NOMO-1 (cell line): Measurements from ENCODE around the gene LRPAP1.

Experiments
- DNase-seq, 2 experiments: peaks; one replicate each; lab custom pipeline; 2025; ENCODE audit not compliant: unreplicated experiment in 2 of 2; lab: John Stamatoyannopoulos, UW

Gene LRPAP1

GRCh38 chr4:3502941-3503936, 29.0 kb downstream of the LRPAP1 start:
- no peak for DNase-seq

- DNase-seq, result no peak
Measured at GRCh38 chr4:3501825-3502425, 30.3 kb downstream of the LRPAP1 start.

GRCh38 chr4:3501126-3501824, 30.9 kb downstream of the LRPAP1 start:
- DNase-seq, result no peak

- DNase-seq, result no peak
Measured at GRCh38 chr4:3500634-3501101, 31.6 kb downstream of the LRPAP1 start.

- no peak for DNase-seq
Measured at GRCh38 chr4:3500111-3500510, 32.1 kb downstream of the LRPAP1 start.

GRCh38 chr4:3499710-3500109, 32.5 kb downstream of the LRPAP1 start:
- no peak for DNase-seq

GRCh38 chr4:3498901-3499510, 33.2 kb downstream of the LRPAP1 start:
- DNase-seq, result no peak

GRCh38 chr4:3498407-3498806, 33.8 kb downstream of the LRPAP1 start:
- no peak for DNase-seq

GRCh38 chr4:3497523-3498389, 34.5 kb downstream of the LRPAP1 start:
- DNase-seq, result no peak

DNA sequence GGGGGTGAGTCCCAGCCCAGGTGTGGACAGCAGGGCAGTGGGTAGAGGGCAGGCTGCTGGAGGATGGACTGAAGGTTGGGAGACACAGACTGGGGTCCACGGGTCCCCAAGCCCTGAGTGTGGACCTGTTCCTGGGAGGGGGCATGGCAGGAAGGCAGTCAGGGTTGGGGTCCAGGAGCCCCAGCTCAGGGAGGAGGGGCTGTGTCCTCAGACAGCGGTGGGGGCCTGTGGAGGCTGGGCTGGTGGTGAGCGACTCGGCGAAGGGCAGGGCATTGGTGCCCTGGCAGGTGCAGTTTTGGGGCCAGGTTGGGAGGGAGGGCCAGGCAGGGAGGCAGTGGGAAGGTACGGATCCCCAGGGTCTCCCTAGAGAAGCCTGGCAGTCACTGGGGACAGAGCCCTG, 35.1 kb downstream of the LRPAP1 start:
- DNase-seq, result no peak

DNA sequence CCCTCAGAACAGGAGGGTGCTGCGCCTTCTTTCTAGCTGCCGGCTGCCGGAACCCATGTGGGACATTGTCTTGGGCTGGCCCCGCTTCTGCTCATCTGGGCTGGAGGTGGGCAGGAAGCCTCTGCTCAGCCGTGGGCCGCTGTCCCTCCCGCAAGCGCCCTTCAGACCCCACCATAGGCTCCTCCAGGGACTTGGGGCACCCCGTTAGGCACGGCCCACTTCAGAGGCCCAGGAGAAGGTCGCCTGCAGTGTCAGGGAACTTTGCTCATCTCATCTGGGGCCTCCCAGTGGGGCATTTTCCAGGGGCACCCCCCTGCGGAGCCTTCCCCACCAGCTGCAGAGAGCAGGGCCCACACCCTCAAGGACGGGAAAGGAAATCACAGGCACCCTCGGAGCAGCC, 36.2 kb downstream of the LRPAP1 start:
- DNase-seq, result no peak

DNA sequence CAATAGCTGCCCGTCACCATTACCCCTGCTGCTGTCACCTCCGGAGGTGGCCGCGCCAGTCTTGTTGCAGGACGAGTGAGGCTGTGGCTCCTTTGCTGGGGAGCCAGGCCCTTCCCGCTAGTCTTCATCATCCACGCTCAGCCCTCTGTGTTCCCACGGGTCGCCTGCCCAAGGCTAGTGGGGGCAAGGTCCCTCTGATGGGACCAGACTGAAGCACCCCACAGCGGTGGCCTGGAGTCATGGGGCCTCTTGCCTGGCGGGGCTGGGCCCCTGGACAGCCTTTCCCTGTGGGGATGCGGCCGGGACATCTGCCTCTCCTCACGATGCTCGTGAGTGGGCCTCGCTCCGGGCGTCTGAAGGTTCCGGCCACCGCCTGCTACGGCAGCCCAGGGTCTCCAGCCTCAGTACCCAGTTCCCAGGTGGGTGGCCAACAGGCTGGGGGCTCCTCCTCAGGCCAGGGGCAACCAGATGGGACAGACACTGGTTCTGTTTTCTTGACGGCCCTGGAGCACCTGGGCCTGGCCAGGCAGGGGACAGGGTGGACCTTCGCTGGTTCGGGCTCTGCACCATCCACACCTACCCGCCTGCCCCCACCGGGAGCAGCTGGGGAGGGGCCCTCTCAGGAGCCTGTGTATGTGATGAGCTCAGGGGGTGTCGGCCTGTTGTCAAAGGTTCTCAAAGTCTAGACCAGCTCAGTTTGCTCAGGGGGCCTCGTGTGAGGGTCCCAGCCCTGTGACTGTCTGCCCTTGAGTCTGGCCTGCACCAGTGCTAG, 36.8 kb downstream of the LRPAP1 start:
- no peak for DNase-seq

- no peak for DNase-seq
Measured at GRCh38 chr4:3494462-3494871, 37.8 kb downstream of the LRPAP1 start.

DNA sequence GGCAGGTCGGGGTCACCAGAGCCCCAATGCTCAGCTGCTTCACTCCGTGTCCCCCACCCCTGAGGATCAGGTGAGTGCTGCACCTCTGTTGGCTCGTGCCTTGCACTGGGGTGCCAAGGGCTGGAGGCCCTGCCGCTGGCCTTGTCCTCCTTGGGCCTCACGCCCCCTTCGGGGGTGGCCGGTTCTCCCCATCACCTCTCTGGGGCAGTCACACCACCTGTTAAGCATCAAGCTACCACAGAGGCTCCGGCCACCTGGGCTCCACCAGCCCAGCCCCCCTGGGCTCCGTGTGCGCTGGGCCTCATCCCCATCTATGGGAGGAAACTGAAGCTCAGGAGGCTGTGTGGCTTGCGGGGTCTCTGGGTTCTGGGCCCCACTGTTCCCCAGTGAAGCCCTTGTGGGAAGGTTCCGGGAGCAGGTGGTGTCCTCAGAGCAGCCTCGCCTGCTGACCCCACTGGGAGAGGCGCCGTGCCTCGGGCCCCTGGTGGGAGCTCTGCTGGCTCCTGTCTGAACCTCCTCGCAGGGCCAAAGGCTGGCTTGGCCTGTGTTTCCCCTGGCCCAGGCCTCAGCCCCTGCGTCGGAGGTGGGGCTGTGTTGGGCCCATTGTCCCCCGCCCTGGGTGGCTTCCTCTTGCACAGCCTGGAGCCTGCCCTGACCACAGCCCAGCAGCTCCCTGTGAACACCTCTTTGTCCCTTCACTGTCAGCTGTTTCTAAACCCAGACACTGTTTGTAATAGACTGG, 38.3 kb downstream of the LRPAP1 start:
- DNase-seq, result no peak

DNA sequence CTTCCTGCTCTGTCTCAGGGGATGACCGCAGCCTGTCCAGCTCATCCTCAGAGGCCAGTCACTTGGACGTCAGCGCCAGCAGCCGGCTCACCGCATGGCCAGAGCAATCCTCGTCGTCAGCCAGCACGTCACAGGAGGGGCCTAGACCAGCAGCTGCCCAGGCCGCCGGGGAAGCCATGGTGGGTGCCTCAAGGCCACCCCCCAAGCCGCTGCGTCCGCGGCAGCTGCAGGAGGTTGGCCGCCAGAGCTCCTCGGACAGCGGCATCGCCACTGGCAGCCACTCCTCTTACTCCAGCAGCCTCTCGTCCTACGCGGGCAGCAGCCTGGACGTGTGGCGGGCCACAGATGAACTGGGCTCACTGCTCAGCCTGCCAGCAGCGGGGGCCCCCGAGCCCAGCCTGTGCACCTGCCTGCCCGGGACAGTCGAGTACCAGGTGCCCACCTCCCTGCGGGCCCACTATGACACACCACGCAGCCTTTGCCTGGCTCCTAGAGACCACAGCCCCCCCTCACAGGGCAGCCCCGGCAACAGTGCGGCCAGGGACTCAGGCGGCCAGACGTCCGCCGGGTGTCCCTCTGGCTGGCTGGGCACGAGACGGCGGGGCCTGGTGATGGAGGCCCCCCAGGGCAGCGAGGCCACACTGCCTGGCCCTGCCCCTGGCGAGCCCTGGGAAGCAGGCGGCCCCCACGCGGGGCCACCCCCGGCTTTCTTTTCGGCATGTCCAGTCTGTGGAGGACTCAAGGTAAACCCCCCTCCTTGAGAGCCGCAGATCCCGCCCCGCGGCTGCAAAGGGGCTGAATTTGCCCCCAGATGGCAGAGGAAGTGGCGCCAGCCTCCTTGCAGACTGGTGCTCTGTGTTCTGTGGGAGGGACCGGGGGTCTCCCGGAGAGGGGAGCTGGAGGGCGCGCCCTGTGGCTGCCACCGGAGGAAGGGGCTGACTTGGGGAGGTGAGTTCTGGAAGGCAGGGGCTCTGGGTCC, 39.2 kb downstream of the LRPAP1 start:
- DNase-seq, result no peak

- no peak for DNase-seq
Measured at GRCh38 chr4:3491681-3492405, 40.4 kb downstream of the LRPAP1 start.

DNA sequence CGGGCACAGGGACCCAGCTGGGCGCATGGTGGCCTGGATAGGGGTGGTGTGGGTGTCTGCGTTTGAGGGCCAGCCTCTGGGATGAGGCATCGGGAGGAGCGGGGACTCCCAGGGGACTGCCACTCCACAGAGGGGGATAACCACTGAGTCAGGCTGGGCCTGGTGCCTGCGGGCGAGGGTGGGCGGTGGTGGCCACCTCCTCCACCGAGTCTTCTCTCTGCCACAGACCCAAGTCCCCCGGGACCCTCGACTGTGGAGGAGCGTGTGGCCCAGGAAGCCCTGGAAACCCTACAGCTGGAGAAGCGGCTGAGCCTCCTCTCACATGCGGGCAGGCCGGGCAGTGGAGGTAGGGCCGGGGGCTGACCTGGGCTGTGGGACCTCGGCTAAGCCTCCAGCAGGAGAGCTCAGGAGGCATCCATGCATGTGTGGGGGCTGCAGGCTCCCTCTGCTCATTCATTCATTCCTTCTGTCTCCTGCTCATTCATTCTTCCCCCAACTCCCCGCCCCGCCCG, 42.7 kb downstream of the LRPAP1 start:
- DNase-seq, result no peak
